Nephron progenitor cell (in vitro differentiated cells): ENCODE data around the gene LRBA.
"Not testable (repeated sequence)": the region's sequence is repeated elsewhere in the genome, so short reads cannot be mapped to it uniquely, and the experiment has no call there.

Source experiments
- DNase-seq: peaks from one replicate; pipeline ENCODE4 v3.0.0; 2021
- H3K27ac Mint-ChIP-seq: 2 replicates; pipeline ENCODE4 v1.8.0; 2021; ENCODE audit warnings: mild to moderate bottlenecking, moderate library complexity, mixed read lengths
- H3K27me3 Mint-ChIP-seq: 2 replicates; pipeline ENCODE4 v1.8.0; 2021; ENCODE audit warnings: mild to moderate bottlenecking, low read depth, mixed read lengths; ENCODE audit not compliant: poor library complexity
- H3K36me3 Mint-ChIP-seq: 2 replicates; pipeline ENCODE4 v1.8.0; 2021; ENCODE audit warnings: low read depth, mixed read lengths
- H3K4me1 Mint-ChIP-seq: 2 replicates; pipeline ENCODE4 v1.8.0; 2021; ENCODE audit warnings: mixed read lengths
- H3K4me3 Mint-ChIP-seq: 2 replicates; pipeline ENCODE4 v1.8.0; 2021; ENCODE audit warnings: mild to moderate bottlenecking, moderate library complexity, mixed read lengths
- H3K9me3 Mint-ChIP-seq: 2 replicates; pipeline ENCODE4 v1.8.0; 2021; ENCODE audit warnings: mild to moderate bottlenecking, moderate library complexity, mixed read lengths
- CTCF ChIP-seq: fragments of 200-600 bp; sonication (generic); IDR thresholded peaks from 2 replicates; pipeline ENCODE4 v1.5.0; 2021; ENCODE audit warnings: antibody characterized with exemption

LRBA gene

DNA sequence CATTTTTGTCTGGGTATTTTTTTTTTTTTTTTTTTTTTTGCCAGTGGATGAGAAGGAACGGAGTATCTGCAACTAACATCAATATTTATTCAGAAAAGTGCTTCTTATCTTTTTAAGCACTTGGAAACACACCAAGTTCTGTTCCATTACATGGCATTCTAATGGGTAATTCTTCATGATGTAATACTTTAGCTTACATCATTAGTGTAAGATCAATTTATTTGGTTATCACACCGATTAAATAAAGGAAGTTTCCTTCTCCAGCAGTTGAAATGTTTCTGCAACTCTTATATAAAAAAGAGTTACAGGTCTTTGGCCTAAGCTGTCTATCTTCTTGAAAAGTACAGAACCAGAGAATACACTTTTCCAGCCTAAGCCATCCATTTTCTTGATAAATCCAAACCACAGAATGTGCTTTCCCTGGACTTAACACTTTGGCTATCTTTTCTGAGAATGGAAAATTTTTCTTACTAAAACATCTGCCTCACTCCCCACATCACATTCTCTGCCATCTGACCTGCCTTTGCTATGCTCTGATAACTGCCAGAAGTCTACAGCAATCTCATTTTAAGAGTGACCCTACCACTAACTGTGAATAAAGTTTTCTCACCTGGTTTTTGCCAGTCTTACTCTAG, 625.1 kb downstream of the LRBA start:
- no peaks in the 10 kb centered on the region for H3K27me3 Mint-ChIP-seq
- no peak overlapping the region for H3K27ac Mint-ChIP-seq
- no peak for DNase-seq
- H3K4me1 Mint-ChIP-seq: peaks cover 7% of the 10 kb centered on the region
- H3K36me3 Mint-ChIP-seq: peaks cover 9% of the 10 kb centered on the region
- peaks cover 7% of the 10 kb centered on the region for H3K9me3 Mint-ChIP-seq
- no peak for TF ChIP-seq CTCF
- H3K4me3 Mint-ChIP-seq: no peak overlapping the region

DNA sequence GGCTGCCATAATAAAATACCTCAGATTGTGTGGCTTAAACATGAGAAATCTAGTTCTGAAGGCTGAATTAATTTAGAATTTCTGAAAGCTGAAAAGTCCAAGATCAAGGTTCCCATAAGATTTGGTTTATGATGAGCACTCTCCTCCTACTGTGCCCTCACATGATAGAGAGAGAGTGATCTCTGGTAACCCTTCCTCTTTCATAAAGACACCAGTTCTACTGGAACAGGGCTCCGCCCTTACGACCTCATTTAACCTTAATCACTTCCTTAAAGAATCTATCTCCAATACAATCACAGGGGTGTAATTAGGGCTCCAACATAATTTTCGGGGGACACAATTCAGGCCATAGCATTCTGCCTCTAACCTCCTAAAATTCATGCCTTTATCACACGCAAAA, 627.1 kb downstream of the LRBA start:
- Mint-ChIP-seq H3K27ac (no peak overlapping the region), H3K36me3 (peaks cover 9% of the 10 kb centered on the region), H3K9me3 (peaks cover 7% of the 10 kb centered on the region), H3K4me1 (peaks cover 7% of the 10 kb centered on the region), H3K27me3 (no peaks in the 10 kb centered on the region), H3K4me3 (no peak overlapping the region)
- TF ChIP-seq CTCF: no peak
- DNase-seq: no peak

DNA sequence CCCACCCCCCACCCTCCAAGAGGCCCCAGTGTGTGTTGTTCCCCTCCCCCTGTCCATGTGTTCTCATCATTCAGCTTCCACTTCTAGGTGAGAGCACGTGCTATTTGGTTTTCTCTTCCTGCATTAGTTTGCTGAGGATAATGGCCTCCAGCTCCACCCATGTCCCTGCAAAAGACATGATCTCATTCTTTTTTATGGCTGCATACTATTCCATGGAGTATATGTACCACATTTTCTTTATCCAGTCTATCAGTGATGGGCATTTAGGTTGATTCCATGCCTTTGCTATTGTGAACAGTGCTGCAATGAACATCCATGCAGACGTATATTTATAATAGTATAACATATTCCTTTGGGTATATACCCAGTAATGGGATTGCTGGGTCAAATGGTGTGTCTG, 628.7 kb downstream of the LRBA start:
- not testable (repeated sequence) for H3K4me1 Mint-ChIP-seq, H3K36me3 Mint-ChIP-seq, H3K9me3 Mint-ChIP-seq, H3K27me3 Mint-ChIP-seq, H3K27ac Mint-ChIP-seq, H3K4me3 Mint-ChIP-seq, DNase-seq

GRCh38 chr4:150385606-150386005, 629.5 kb downstream of the LRBA start:
- H3K4me1 Mint-ChIP-seq: peaks cover 7% of the 10 kb centered on the region
- DNase-seq: no peak
- no peak overlapping the region for H3K4me3 Mint-ChIP-seq
- no peaks in the 10 kb centered on the region for H3K9me3 Mint-ChIP-seq
- no peaks in the 10 kb centered on the region for H3K27me3 Mint-ChIP-seq
- TF ChIP-seq CTCF: no peak
- no peaks in the 10 kb centered on the region for H3K36me3 Mint-ChIP-seq
- H3K27ac Mint-ChIP-seq: peak overlapping the region; percentile 59

GRCh38 chr4:150384249-150384648, 630.8 kb downstream of the LRBA start:
- no peak overlapping the region for H3K27ac Mint-ChIP-seq
- H3K4me1 Mint-ChIP-seq: peaks cover 7% of the 10 kb centered on the region
- no peak for TF ChIP-seq CTCF
- no peak overlapping the region for H3K4me3 Mint-ChIP-seq
- H3K27me3 Mint-ChIP-seq: no peaks in the 10 kb centered on the region
- no peaks in the 10 kb centered on the region for H3K9me3 Mint-ChIP-seq
- DNase-seq: no peak
- H3K36me3 Mint-ChIP-seq: no peaks in the 10 kb centered on the region

DNA sequence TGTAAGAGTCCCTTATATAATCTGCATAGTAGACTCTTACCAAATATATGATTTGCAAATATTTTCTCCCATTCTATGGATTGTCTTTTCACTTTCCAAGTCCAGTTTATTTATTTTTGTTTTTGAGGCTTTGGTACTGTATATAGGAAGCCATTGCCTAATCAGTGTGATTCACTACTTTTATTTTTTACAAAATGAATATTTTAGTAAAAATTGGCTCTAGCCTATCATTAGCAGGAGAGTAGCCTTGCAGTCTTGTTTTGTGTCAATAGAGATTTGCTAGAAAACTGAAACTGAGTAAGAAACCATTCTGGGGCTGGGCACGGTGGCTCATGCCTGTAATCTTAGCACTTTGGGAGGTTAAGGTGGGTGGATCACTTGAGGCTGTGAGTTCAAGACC, 633.1 kb downstream of the LRBA start:
- H3K9me3 Mint-ChIP-seq: no peaks in the 10 kb centered on the region
- peaks cover 7% of the 10 kb centered on the region for H3K4me1 Mint-ChIP-seq
- no peak for TF ChIP-seq CTCF
- H3K27me3 Mint-ChIP-seq: no peaks in the 10 kb centered on the region
- H3K36me3 Mint-ChIP-seq: no peaks in the 10 kb centered on the region
- no peak for DNase-seq
- no peak overlapping the region for H3K27ac Mint-ChIP-seq
- no peak overlapping the region for H3K4me3 Mint-ChIP-seq
